Fibroblast of lung (primary cell): Measurements from ENCODE around the gene UST. TPM values are rescaled to one million over a fixed set of nuclear protein-coding genes. Genes with fewer than 3 reads are reported as not detected.

Experiments used
- DNase-seq, 2 donors: peaks; one replicate each; pipeline versions ENCODE4 v3.0.0 to v3.0.0-alpha.2; 2010; ENCODE audit warnings: low read depth in 2 of 2
- H2AFZ ChIP-seq: 2 replicates; pipeline ENCODE4 v1.5.1; 2012; ENCODE audit warnings: low read length, control low read depth, inconsistent platforms
- H3K27ac ChIP-seq: 2 replicates; pipeline ENCODE4 v1.5.1; 2011; ENCODE audit warnings: low read length, control low read depth; ENCODE audit not compliant: insufficient read depth
- H3K27me3 ChIP-seq: 2 replicates; pipeline ENCODE4 v1.5.1; 2011; ENCODE audit warnings: mild to moderate bottlenecking, low read length; ENCODE audit not compliant: control insufficient read depth, insufficient read depth
- H3K36me3 ChIP-seq: 2 replicates; pipeline ENCODE4 v1.5.1; 2011; ENCODE audit warnings: low read length; ENCODE audit not compliant: control insufficient read depth, insufficient read depth
- H3K4me1 ChIP-seq: 2 replicates; pipeline ENCODE4 v1.5.1; 2011; ENCODE audit warnings: low read length; ENCODE audit not compliant: control insufficient read depth, insufficient read depth; ENCODE audit errors: extremely low read depth
- H3K4me2 ChIP-seq: 2 replicates; pipeline ENCODE4 v1.5.1; 2011; ENCODE audit warnings: low read length, control low read depth; ENCODE audit not compliant: insufficient read depth; ENCODE audit errors: extremely low read depth
- H3K4me3 ChIP-seq, 4 experiments: fragments of 200-600 bp in 1 of 4; sonication (generic) in 1 of 4; replicated peaks in 1 of 4; 2 replicates each; pipeline ENCODE4 v1.5.1; 2011 to 2016; ENCODE audit warnings: low read length in 4 of 4, low read depth in 3 of 4, mild to moderate bottlenecking in 3 of 4, control low read depth in 2 of 4, inconsistent platforms in 1 of 4, mixed read lengths in 1 of 4; ENCODE audit not compliant: insufficient read depth in 1 of 4; ENCODE audit errors: control extremely low read depth in 1 of 4
- H3K79me2 ChIP-seq: 2 replicates; pipeline ENCODE4 v1.5.1; 2012; ENCODE audit warnings: mild to moderate bottlenecking, low read length, inconsistent platforms; ENCODE audit not compliant: control insufficient read depth, insufficient read depth
- H3K9ac ChIP-seq: 2 replicates; pipeline ENCODE4 v1.5.1; 2011; ENCODE audit warnings: mild to moderate bottlenecking, low read length, control low read depth; ENCODE audit not compliant: insufficient read depth
- H3K9me3 ChIP-seq: 2 replicates; pipeline ENCODE4 v1.5.1; 2012; ENCODE audit warnings: low read depth, low read length; ENCODE audit not compliant: control insufficient read depth, insufficient read depth
- H4K20me1 ChIP-seq: 2 replicates; pipeline ENCODE4 v1.5.1; 2011; ENCODE audit warnings: low read length; ENCODE audit not compliant: control insufficient read depth, insufficient read depth; ENCODE audit errors: extremely low read depth
- CTCF ChIP-seq, 2 donors: IDR thresholded peaks in 1 of 2; conservative IDR thresholded peaks in 1 of 2; 1 replicate in 1 of 2; 2 replicates in 1 of 2; pipeline ENCODE4 v1.5.1; 2011 to 2012; ENCODE audit warnings: low read length in 2 of 2, control low read depth in 1 of 2, inconsistent platforms in 1 of 2, low read depth in 1 of 2, mild to moderate bottlenecking in 1 of 2
- EZH2 ChIP-seq: IDR thresholded peaks from 2 replicates; pipeline ENCODE4 v1.5.1; 2012; ENCODE audit warnings: low read length, control low read depth, mild to moderate bottlenecking; ENCODE audit errors: missing control alignments
- polyA plus RNA-seq, 2 donors: library from polyadenylated mRNA; depleted of rRNA in 1 of 2; stranded (reverse) in 1 of 2; unstranded in 1 of 2; fragments of >200 nt; gene quantifications; 2 replicates each; pipeline ENCODE4 v1.2.1, GENCODE V29; 2011 to 2012; ENCODE audit warnings: missing spikeins in 1 of 2
- total RNA-seq: library from RNA; depleted of rRNA; stranded (reverse); fragments of >200 nt; gene quantifications from 2 replicates; pipeline ENCODE4 v1.2.1, GENCODE V29; 2014

Gene UST
- total and polyA plus RNA-seq, 2 donors (not counting 1 experiment from before 2014, with no cell fraction given), result 6.8 to 19.5 TPM

GRCh38 chr6:148698671-148699180, 48.1 kb upstream of the UST start:
- no peak overlapping the region for H3K9ac ChIP-seq
- H3K27me3 ChIP-seq, result no peaks in the 10 kb centered on the region
- no peaks in the 10 kb centered on the region for H3K36me3 ChIP-seq
- H3K79me2 ChIP-seq, result no peaks in the 10 kb centered on the region
- TF ChIP-seq CTCF (conservative IDR thresholded peaks at IDR 0.05 in 1 of 2, IDR thresholded peaks at IDR 0.05 in 1 of 2; ENCODE audit: low read depth in 1 of 2, low read length in 2 of 2), result no peak
- TF ChIP-seq EZH2, result no peak
- no peak overlapping the region for H3K4me3 ChIP-seq
- DNase-seq, result no peak
- H3K9me3 ChIP-seq, result no peaks in the 10 kb centered on the region
- no peaks in the 10 kb centered on the region for H4K20me1 ChIP-seq
- no peak overlapping the region for H3K4me2 ChIP-seq
- no peak overlapping the region for H2AFZ ChIP-seq
- no peak overlapping the region for H3K27ac ChIP-seq
- H3K4me1 ChIP-seq, result no peaks in the 10 kb centered on the region

- no peaks in the 10 kb centered on the region for H3K36me3 ChIP-seq
- H3K9ac ChIP-seq, result no peak overlapping the region
- no peaks in the 10 kb centered on the region for H3K79me2 ChIP-seq
- H4K20me1 ChIP-seq, result no peaks in the 10 kb centered on the region
- no peak for TF ChIP-seq CTCF (conservative IDR thresholded peaks at IDR 0.05 in 1 of 2, IDR thresholded peaks at IDR 0.05 in 1 of 2; ENCODE audit: low read depth in 1 of 2, low read length in 2 of 2)
- no peak for TF ChIP-seq EZH2
- no peak overlapping the region for H2AFZ ChIP-seq
- H3K9me3 ChIP-seq, result no peaks in the 10 kb centered on the region
- H3K4me3 ChIP-seq, result peak overlapping the region; percentile 40 to 62 (median 43)
- no peaks in the 10 kb centered on the region for H3K4me1 ChIP-seq
- DNase-seq, result peak in 1 of 2 donors; percentile 43
- H3K27me3 ChIP-seq, result no peaks in the 10 kb centered on the region
- H3K27ac ChIP-seq, result no peak overlapping the region
- peak overlapping the region; percentile 99 for H3K4me2 ChIP-seq
Measured at GRCh38 chr6:148700047-148700715, 46.6 kb upstream of the UST start.

DNA sequence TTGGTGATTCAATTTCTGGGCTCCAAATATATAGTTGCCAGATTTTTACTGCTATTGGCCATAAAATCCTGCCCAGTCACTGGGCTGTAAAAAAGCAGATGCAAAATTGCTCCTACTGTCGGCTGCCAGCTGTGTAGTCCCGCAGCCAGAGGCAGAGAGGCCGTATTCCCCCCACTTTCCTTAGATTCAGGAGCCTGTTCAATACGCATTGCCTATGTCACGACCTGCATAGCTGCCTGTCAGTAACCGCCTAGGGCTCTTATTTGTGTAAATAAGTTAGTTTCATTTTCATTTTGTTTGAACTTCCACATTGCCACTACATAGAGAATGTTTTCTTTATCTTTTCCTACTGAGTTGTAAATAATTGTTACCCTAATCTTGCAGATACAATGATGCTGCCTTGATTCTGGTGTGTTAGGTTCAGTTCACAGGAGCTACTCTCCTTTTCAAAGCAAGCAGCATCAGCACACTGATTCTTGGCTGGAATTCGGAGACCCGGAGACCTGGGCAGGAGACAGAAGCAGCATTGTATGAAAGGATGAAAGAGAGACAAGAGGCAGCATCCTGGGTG, 46.0 kb upstream of the UST start:
- peak overlapping the region; percentile 40 to 62 (median 43) for H3K4me3 ChIP-seq
- no peaks in the 10 kb centered on the region for H3K79me2 ChIP-seq
- DNase-seq, result peak; percentile 48 to 60
- no peaks in the 10 kb centered on the region for H4K20me1 ChIP-seq
- H3K4me2 ChIP-seq, result peak overlapping the region; percentile 99
- H3K27ac ChIP-seq, result no peak overlapping the region
- TF ChIP-seq EZH2 (no peak), CTCF (conservative IDR thresholded peaks at IDR 0.05 in 1 of 2, IDR thresholded peaks at IDR 0.05 in 1 of 2; ENCODE audit: low read depth in 1 of 2, low read length in 2 of 2) (peak in 1 of 2 donors; percentile 3)
- H3K36me3 ChIP-seq, result no peaks in the 10 kb centered on the region
- no peaks in the 10 kb centered on the region for H3K27me3 ChIP-seq
- no peaks in the 10 kb centered on the region for H3K4me1 ChIP-seq
- no peak overlapping the region for H3K9ac ChIP-seq
- no peaks in the 10 kb centered on the region for H3K9me3 ChIP-seq
- H2AFZ ChIP-seq, result peak overlapping the region; percentile 39
